Activated naive CD4-positive, alpha-beta T cell treated with anti-CD3 and anti-CD28 coated beads, Interleukin-2, amount 50 U/mL, for 24 hours (primary cell): ENCODE results near the gene PHF23.
A peak's percentile ranks its signal among the peaks of the same experiment; 100 is the strongest.

Source experiments
- H3K27ac Mint-ChIP-seq: one replicate; pipeline ENCODE4 v1.8.0; 2021; ENCODE audit warnings: mild to moderate bottlenecking, mixed read lengths
- H3K27me3 Mint-ChIP-seq: one replicate; pipeline ENCODE4 v1.8.0; 2021; ENCODE audit warnings: mixed read lengths
- H3K36me3 Mint-ChIP-seq: one replicate; pipeline ENCODE4 v1.8.0; 2021; ENCODE audit warnings: mixed read lengths
- H3K4me1 Mint-ChIP-seq: one replicate; pipeline ENCODE4 v1.8.0; 2021; ENCODE audit warnings: mixed read lengths
- H3K4me3 Mint-ChIP-seq: one replicate; pipeline ENCODE4 v1.8.0; 2021; ENCODE audit warnings: mild to moderate bottlenecking, mixed read lengths
- H3K9me3 Mint-ChIP-seq: one replicate; pipeline ENCODE4 v1.8.0; 2021; ENCODE audit warnings: mixed read lengths

The PHF23 gene

DNA sequence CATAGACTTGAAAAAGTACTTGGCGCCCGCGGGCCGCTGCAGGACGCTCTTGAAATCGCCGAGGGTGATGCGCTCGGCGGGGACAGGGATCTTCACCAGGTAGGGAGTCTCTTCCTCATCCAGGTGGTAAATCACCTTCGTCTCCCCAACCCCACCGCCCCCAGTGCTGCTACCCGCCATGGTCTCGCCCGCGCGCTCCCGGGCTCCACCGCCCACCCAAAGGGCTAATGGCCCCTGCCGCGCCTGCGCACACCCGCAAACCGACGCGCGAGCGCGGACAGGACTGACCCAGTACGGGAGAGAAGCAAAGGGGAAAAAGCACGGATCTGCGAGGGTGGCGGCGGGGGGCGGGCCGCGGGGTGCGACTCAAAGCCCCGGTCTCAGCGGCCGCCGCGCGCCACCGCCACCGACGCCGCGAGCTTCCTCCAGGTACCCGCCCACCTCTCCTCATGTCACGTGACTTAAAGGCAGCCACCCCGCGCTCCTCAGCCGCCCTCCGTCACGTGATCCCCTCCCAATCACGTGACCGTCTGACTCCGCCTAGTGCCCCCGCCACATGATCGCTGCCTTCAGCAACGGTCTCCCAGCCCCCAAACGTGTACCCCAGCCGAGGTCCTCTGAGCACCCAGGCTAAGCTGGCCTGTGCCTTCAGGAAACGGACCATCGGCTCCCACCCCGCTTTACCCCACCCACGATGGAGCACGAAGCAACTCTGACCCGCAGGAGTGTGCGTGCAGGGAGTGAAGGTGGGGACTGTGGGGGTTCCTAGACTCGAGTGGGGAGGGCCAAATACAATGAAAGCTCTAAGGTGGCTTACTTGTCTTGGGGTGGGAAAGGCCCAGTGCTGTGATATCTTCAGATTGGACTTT, 4.9 kb downstream of the PHF23 start, which contains the start of gene DVL2:
DVL2 (minus strand) TSS at position 435 of the 869 bp plus-strand sequence; CDS start at position 180, 255 bp downstream.
- peak within 1 kb of the TSS; percentile 99 for H3K4me3 Mint-ChIP-seq
- peak within 1 kb of the TSS; percentile 96 for H3K27ac Mint-ChIP-seq
- H3K9me3 Mint-ChIP-seq = no peaks in the 10 kb centered on the region
- peaks cover 49% of the 10 kb centered on the region for H3K4me1 Mint-ChIP-seq
- H3K36me3 Mint-ChIP-seq = peaks cover 7% of the 10 kb centered on the region
- H3K27me3 Mint-ChIP-seq = no peaks in the 10 kb centered on the region

- H3K27ac Mint-ChIP-seq = peak overlapping the region; percentile 96
- peaks cover 7% of the 10 kb centered on the region for H3K36me3 Mint-ChIP-seq
- H3K9me3 Mint-ChIP-seq = no peaks in the 10 kb centered on the region
- H3K4me1 Mint-ChIP-seq = peaks cover 49% of the 10 kb centered on the region
- H3K4me3 Mint-ChIP-seq = peak overlapping the region; percentile 99
- no peaks in the 10 kb centered on the region for H3K27me3 Mint-ChIP-seq
These were observed 5.6 kb downstream of the PHF23 start for GRCh38 chr17:7233701-7234082.

DNA sequence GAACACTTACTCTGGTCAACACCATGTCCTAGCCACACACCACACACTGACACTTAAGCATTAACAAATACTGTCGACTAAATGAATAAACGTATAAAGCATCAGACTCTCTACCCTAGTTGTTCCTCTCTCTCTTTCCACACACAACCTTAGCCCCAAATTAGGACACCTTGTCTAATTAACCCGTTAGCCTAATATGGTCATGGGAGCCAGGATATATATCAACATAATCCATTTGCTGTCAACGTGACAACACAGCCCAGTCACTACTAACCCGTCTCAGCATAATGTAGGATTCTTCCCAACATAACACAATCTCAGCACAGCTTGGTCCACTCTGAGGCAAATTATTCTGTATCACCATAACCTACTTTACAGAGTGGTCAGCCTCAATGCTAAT, 7.1 kb downstream of the PHF23 start:
- Mint-ChIP-seq H3K27ac (peak overlapping the region; percentile 43), H3K4me3 (peak overlapping the region; percentile 60), H3K9me3 (no peaks in the 10 kb centered on the region), H3K4me1 (peaks cover 52% of the 10 kb centered on the region), H3K27me3 (no peaks in the 10 kb centered on the region), H3K36me3 (peaks cover 10% of the 10 kb centered on the region)

DNA sequence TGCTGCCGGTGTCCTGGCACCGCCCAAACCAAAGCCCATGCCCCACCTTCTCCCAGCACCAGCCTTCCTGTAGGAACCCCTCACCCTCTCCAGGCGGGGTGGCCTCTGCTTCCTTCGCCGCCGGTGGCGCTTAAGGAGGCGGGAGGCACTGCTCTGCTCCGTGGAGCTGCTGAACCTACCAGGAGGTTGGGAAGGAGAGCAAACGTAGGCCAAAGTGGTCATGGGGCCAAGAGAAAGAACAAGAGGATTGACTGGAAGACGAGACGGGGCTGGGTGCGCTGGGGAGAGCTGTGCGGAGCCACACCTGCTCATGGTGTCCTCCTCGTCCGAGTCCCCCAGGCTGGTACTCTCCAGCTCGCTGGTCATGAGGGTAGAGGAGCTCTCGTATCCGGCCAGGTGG, 9.8 kb downstream of the PHF23 start:
- Mint-ChIP-seq H3K27ac (no peak overlapping the region), H3K4me1 (peaks cover 33% of the 10 kb centered on the region), H3K4me3 (no peak overlapping the region), H3K27me3 (no peaks in the 10 kb centered on the region), H3K9me3 (no peaks in the 10 kb centered on the region), H3K36me3 (peaks cover 7% of the 10 kb centered on the region)

DNA sequence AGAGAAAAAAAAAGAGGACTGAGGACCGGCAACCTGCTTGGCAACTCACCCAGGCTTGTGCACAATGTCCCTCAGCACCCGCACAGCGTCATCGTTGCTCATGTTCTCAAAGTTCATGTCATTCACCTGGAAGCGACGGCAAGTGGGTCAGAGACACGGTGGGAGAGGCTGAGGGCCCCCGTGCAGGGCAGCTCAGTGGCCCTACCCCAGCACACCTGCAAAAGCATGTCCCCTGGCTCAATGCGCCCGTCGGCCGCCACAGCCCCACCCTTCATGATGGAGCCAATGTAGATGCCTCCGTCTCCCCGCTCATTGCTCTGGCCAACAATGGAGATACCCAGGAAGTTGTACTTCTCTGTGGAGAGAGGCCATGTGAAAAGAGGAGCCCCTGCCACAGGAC, 10.3 kb downstream of the PHF23 start:
- Mint-ChIP-seq H3K9me3 (no peaks in the 10 kb centered on the region), H3K36me3 (peaks cover 7% of the 10 kb centered on the region), H3K27ac (no peak overlapping the region), H3K4me3 (no peak overlapping the region), H3K27me3 (no peaks in the 10 kb centered on the region), H3K4me1 (peaks cover 33% of the 10 kb centered on the region)

DNA sequence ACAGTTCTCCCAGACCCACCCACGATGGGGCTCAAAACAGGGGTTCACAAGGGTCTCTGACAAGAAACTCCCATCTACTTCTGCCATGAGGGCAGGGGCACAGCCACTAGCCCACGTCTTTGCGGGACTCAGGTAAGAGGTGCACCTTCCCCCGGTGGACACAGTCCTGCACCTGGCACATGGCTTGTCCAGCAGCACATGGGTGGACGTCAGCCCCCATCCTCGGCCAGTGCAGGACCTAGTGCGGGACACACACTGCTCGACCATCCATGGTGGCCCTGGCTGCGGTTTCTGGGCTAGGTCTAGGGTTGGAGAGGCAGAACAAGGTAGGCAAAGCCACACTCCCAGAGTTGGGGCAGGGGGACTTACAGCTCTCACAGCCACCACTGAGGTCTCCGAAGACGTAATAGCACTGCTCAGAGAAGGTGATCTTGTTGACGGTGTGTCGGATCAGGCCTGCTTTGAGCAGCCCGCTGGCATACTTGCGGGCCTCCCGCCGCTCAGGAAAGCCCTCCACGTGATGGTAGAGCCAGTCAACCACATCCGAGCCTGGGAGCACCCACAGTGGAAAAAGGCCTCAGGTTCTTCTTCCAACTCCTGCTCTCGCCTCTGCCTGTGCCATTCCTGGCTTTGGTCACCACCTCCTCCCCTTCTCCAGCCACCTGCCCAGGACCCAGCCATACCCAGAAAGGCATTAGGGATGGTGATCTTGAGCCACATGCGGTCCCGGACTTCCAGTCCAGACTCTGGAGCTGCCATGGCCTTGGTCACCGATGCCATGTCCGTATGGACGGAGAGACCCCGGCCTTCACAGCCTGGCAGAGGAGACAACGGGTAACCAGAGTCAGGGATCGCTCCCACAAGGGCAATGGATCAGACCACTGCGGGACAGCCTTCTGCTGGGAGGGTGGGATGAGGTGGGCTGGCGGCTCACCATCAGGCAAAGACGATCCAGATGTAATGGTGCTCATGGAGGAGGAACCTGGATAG, 12.2 kb downstream of the PHF23 start:
- H3K4me1 Mint-ChIP-seq = peaks cover 16% of the 10 kb centered on the region
- H3K4me3 Mint-ChIP-seq = no peak overlapping the region
- no peaks in the 10 kb centered on the region for H3K27me3 Mint-ChIP-seq
- peaks cover 10% of the 10 kb centered on the region for H3K36me3 Mint-ChIP-seq
- H3K9me3 Mint-ChIP-seq = no peaks in the 10 kb centered on the region
- no peak overlapping the region for H3K27ac Mint-ChIP-seq

GRCh38 chr17:7225711-7226331, 13.4 kb downstream of the PHF23 start:
- peaks cover 9% of the 10 kb centered on the region for H3K36me3 Mint-ChIP-seq
- H3K9me3 Mint-ChIP-seq = no peaks in the 10 kb centered on the region
- H3K27ac Mint-ChIP-seq = no peak overlapping the region
- no peaks in the 10 kb centered on the region for H3K27me3 Mint-ChIP-seq
- no peak overlapping the region for H3K4me3 Mint-ChIP-seq
- H3K4me1 Mint-ChIP-seq = peaks cover 18% of the 10 kb centered on the region

GRCh38 chr17:7224661-7225111, 14.6 kb downstream of the PHF23 start:
- Mint-ChIP-seq H3K27me3 (no peaks in the 10 kb centered on the region), H3K9me3 (no peaks in the 10 kb centered on the region), H3K4me3 (no peak overlapping the region), H3K4me1 (peaks cover 20% of the 10 kb centered on the region), H3K27ac (no peak overlapping the region), H3K36me3 (peaks cover 7% of the 10 kb centered on the region)

GRCh38 chr17:7224110-7224509, 15.1 kb downstream of the PHF23 start:
- no peak overlapping the region for H3K27ac Mint-ChIP-seq
- no peaks in the 10 kb centered on the region for H3K27me3 Mint-ChIP-seq
- peaks cover 7% of the 10 kb centered on the region for H3K36me3 Mint-ChIP-seq
- H3K4me3 Mint-ChIP-seq = no peak overlapping the region
- no peaks in the 10 kb centered on the region for H3K9me3 Mint-ChIP-seq
- H3K4me1 Mint-ChIP-seq = peaks cover 26% of the 10 kb centered on the region

DNA sequence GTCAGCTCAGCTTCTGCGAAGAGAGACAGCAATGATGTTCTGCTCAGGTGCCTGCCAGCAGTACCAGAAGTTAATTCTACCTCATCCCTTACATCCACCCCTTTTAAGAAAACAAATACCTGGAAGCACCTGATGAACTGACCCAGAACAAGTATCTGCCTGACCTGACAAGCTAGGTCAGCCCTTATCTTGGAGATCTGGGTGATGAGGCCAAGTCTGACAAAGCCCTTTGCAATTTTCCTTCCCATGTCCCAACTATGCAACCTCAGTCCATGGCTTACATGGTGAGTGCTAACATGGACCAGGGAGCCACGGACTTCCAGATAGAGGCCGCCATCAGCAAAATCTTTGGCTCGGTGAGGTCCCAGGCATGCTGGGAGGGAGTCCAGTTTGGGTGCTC, 15.9 kb downstream of the PHF23 start:
- no peaks in the 10 kb centered on the region for H3K9me3 Mint-ChIP-seq
- no peak overlapping the region for H3K4me3 Mint-ChIP-seq
- no peaks in the 10 kb centered on the region for H3K27me3 Mint-ChIP-seq
- H3K27ac Mint-ChIP-seq = no peak overlapping the region
- H3K36me3 Mint-ChIP-seq = peaks cover 7% of the 10 kb centered on the region
- peaks cover 34% of the 10 kb centered on the region for H3K4me1 Mint-ChIP-seq

DNA sequence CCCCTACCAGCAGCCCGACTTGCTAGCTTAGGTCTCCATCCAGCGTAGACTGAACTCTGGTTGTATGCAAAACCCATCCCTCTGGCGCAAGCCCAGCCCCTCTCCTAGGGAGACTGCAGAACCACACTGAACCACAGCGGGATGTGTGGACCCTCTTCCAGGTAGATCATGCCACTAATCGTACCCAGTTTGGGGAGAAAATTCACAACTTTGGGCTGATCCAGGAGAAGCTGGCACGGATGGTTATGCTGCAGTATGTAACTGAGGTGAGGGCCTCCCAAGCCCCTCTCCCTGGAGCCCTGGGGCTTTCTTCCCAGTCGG, 16.3 kb downstream of the PHF23 start:
- H3K4me1 Mint-ChIP-seq = peaks cover 34% of the 10 kb centered on the region
- H3K9me3 Mint-ChIP-seq = no peaks in the 10 kb centered on the region
- H3K36me3 Mint-ChIP-seq = peaks cover 4% of the 10 kb centered on the region
- H3K27me3 Mint-ChIP-seq = no peaks in the 10 kb centered on the region
- H3K27ac Mint-ChIP-seq = peak overlapping the region; percentile 59
- no peak overlapping the region for H3K4me3 Mint-ChIP-seq

- Mint-ChIP-seq H3K27me3 (no peaks in the 10 kb centered on the region), H3K9me3 (no peaks in the 10 kb centered on the region), H3K4me3 (no peak overlapping the region), H3K36me3 (peaks cover 4% of the 10 kb centered on the region), H3K4me1 (peaks cover 38% of the 10 kb centered on the region), H3K27ac (peak overlapping the region; percentile 59)
These were observed 16.9 kb downstream of the PHF23 start for GRCh38 chr17:7222093-7222971.

- H3K27ac Mint-ChIP-seq = peak overlapping the region; percentile 8
- H3K36me3 Mint-ChIP-seq = peaks cover 4% of the 10 kb centered on the region
- no peaks in the 10 kb centered on the region for H3K27me3 Mint-ChIP-seq
- H3K9me3 Mint-ChIP-seq = no peaks in the 10 kb centered on the region
- no peak overlapping the region for H3K4me3 Mint-ChIP-seq
- H3K4me1 Mint-ChIP-seq = peaks cover 42% of the 10 kb centered on the region
These were observed 17.8 kb downstream of the PHF23 start for GRCh38 chr17:7221278-7222092.
